Measurements from ENCODE around the gene RFPL4A. TPM values are rescaled to one million over a fixed set of nuclear protein-coding genes. Genes with fewer than 3 reads are reported as not detected.
"Not testable (repeated sequence)": the region's sequence is repeated elsewhere in the genome, so short reads cannot be mapped to it uniquely, and the experiment has no call there.

RFPL4A gene
- polyA plus RNA-seq, 2 of the 4 experiments (the other 2 are of a cell fraction), result 0.06 TPM; not detected in 1

DNA sequence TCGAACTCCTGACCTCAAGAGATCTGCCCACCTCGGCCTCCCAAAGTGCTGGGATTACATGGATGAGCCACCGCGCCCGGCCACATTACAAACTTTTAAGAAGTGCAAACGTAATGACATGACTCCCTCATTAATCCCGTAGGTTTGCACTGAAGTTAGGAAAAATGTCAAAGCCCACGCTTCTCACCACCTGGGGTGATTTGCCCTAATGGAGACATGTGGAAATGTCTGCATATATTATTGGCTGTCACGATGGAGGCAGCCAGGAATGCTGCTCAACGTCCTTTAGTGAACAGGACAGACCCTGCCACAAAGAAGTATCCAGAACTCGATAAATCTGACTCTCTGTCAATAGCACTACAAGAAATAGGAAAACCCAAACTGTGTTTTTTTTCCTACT, 41.6 kb upstream of the RFPL4A start:
- Histone ChIP-seq H3K4me3 (no peak overlapping the region), H3K4me2 (no peak overlapping the region), H3K4me1 (no peaks in the 10 kb centered on the region), H3K9me3 (peaks cover 52% of the 10 kb centered on the region), H3K27ac (no peak overlapping the region)
- ATAC-seq (no peak), DNase-seq (ENCODE audit: low read depth in 1 of 2, low spot score in 1 of 2) (no peak), FAIRE-seq (no peak)
- ChIA-PET POLR2A (no interaction called here), CTCF (interaction anchor here (0.7 to 2.6 kb wide), 2 partner anchors 10 to 15 kb away, joined by 4 to 7 read pairs; no protein-coding TSS in a partner anchor)
- TF ChIP-seq ZFP36 (IDR thresholded peaks at IDR 0.05; ENCODE audit: borderline replicate concordance, partially characterized antibody) (no peak), FOSL2 (IDR thresholded peaks at IDR 0.05) (no peak), FOSL2 (CRISPR knock-in tag; IDR thresholded peaks at IDR 0.05) (no peak), MAZ (IDR thresholded peaks at IDR 0.05; ENCODE audit: borderline replicate concordance, low read depth, low read length) (no peak), JUNB (IDR thresholded peaks at IDR 0.05) (no peak), NPAS2 (CRISPR knock-in tag; IDR thresholded peaks at IDR 0.05; ENCODE audit: borderline replicate concordance) (no peak), MYC (IDR thresholded peaks at IDR 0.05; ENCODE audit: borderline replicate concordance, low read length) (no peak), CEBPB (IDR thresholded peaks at IDR 0.05) (no peak), BCL3 (IDR thresholded peaks at IDR 0.05) (no peak), ZC3H11A (IDR thresholded peaks at IDR 0.05) (no peak), KDM1A (IDR thresholded peaks at IDR 0.05; ENCODE audit: low read depth) (no peak), EP300 (IDR thresholded peaks at IDR 0.05) (no peak), TP53 (CRISPR knock-in tag; IDR thresholded peaks at IDR 0.05) (no peak), NR3C1 (IDR thresholded peaks at IDR 0.05) (no peak)
- TF ChIP-seq, protein P1, sequence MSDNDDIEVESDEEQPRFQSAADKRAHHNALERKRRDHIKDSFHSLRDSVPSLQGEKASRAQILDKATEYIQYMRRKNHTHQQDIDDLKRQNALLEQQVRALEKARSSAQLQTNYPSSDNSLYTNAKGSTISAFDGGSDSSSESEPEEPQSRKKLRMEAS (IDR thresholded peaks at IDR 0.05), result no peak
- TF ChIP-seq, protein P2, sequence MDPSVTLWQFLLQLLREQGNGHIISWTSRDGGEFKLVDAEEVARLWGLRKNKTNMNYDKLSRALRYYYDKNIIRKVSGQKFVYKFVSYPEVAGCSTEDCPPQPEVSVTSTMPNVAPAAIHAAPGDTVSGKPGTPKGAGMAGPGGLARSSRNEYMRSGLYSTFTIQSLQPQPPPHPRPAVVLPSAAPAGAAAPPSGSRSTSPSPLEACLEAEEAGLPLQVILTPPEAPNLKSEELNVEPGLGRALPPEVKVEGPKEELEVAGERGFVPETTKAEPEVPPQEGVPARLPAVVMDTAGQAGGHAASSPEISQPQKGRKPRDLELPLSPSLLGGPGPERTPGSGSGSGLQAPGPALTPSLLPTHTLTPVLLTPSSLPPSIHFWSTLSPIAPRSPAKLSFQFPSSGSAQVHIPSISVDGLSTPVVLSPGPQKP (IDR thresholded peaks at IDR 0.05; ENCODE audit: low read depth, low read length), result no peak
- TF ChIP-seq, protein P3, sequence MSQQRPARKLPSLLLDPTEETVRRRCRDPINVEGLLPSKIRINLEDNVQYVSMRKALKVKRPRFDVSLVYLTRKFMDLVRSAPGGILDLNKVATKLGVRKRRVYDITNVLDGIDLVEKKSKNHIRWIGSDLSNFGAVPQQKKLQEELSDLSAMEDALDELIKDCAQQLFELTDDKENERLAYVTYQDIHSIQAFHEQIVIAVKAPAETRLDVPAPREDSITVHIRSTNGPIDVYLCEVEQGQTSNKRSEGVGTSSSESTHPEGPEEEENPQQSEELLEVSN (IDR thresholded peaks at IDR 0.05; ENCODE audit: borderline replicate concordance, low read depth), result no peak
- TF ChIP-seq, protein P4, sequence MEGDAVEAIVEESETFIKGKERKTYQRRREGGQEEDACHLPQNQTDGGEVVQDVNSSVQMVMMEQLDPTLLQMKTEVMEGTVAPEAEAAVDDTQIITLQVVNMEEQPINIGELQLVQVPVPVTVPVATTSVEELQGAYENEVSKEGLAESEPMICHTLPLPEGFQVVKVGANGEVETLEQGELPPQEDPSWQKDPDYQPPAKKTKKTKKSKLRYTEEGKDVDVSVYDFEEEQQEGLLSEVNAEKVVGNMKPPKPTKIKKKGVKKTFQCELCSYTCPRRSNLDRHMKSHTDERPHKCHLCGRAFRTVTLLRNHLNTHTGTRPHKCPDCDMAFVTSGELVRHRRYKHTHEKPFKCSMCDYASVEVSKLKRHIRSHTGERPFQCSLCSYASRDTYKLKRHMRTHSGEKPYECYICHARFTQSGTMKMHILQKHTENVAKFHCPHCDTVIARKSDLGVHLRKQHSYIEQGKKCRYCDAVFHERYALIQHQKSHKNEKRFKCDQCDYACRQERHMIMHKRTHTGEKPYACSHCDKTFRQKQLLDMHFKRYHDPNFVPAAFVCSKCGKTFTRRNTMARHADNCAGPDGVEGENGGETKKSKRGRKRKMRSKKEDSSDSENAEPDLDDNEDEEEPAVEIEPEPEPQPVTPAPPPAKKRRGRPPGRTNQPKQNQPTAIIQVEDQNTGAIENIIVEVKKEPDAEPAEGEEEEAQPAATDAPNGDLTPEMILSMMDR (IDR thresholded peaks at IDR 0.05), result no peak
- WGBS (ENCODE audit: missing lambda C conversion rate), result 30% methylated on average over 11 of the region's 11 CpGs

DNA sequence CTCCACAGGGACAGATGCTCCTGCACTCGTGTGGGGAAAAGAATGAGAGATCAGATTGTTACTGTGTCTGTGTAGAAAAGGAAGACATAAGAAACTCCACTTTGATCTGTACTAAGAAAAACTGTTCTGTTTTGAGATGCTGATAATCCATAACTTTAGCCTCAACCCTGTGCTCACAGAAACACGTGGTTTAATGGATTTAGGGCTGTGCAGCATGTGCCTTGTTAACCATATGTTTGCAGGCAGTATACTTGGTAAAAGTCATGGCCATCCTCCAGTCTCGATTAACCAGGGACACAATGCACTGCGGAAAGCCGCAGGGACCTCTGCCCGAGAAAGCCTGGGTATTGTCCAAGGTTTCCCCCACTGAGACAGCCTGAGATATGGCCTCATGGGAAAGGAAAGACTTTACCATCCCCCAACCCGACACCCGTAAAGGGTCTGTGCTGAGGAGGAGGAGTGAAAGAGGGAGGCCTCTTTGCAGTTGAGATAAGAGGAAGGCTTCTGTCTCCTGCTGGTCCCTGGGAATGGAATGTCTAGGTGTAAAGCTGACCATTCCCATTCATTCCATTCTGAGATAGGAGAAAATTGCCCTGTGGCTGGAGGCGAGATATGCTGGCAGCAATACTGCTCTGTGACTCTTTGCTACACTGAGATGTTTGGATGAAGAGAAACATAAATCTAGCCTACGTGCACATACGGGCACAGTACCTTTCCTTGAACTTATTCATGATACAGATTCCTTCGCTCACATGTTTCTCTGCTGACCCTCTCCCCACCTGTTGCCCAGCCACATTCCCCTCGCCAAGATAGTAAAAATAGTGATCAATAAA, 40.8 kb upstream of the RFPL4A start:
- POLR2A ChIA-PET, CTCF ChIA-PET: not testable (repeated sequence)
- 33% methylated on average over 13 of the region's 13 CpGs for WGBS (ENCODE audit: missing lambda C conversion rate)

More for the DNA sequence above, 40.8 kb upstream of the RFPL4A start:
- H3K4me1 ChIP-seq; FAIRE-seq; DNase-seq (ENCODE audit: low read depth in 1 of 2, low spot score in 1 of 2); H3K4me2 ChIP-seq; H3K27ac ChIP-seq; ATAC-seq; H3K4me3 ChIP-seq: not testable (repeated sequence)
- peaks cover 54% of the 10 kb centered on the region for H3K9me3 ChIP-seq

Data from A549 (cell line).